Measurements from ENCODE around the gene TRMT44. TPM values are rescaled to one million over a fixed set of nuclear protein-coding genes. Genes with fewer than 3 reads are reported as not detected.
"Not testable (repeated sequence)": the region's sequence is repeated elsewhere in the genome, so short reads cannot be mapped to it uniquely, and the experiment has no call there.

Gene TRMT44
- polyA plus RNA-seq, 4 donors: 13.1 to 21.8 (median 18.0) TPM

- DNase-seq (ENCODE audit: low read depth in 4 of 4, low spot score in 2 of 4): not testable (repeated sequence)
Measured at GRCh38 chr4:8406887-8407286, 33.7 kb upstream of the TRMT44 start.

- no peak for DNase-seq (ENCODE audit: low read depth in 4 of 4, low spot score in 2 of 4)
Measured at GRCh38 chr4:8407316-8407715, 33.3 kb upstream of the TRMT44 start.

DNA sequence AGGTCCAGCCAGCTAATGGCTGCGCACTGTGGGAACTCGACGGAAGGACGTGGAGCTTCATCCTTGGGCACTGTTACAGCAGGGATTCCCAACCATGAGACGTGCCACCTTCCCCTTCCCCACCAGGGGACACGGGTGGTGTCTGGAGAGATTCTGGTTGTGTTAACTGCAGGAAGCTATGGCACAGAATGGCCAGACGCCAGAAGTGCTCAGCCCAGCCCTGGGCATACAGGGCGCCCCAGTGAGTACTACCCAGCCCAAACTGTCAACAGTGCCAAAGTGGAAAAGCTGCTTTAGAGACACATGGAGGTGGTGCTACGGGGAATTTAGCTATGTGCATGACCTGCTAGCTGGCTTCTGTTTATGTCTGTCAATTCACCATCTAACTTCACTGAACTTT is 32.8 kb upstream of the TRMT44 start:
- no peak for DNase-seq (ENCODE audit: low read depth in 4 of 4, low spot score in 2 of 4)

GRCh38 chr4:8409264-8410065 is 31.1 kb upstream of the TRMT44 start:
- no peak for DNase-seq (ENCODE audit: low read depth in 4 of 4, low spot score in 2 of 4)

DNA sequence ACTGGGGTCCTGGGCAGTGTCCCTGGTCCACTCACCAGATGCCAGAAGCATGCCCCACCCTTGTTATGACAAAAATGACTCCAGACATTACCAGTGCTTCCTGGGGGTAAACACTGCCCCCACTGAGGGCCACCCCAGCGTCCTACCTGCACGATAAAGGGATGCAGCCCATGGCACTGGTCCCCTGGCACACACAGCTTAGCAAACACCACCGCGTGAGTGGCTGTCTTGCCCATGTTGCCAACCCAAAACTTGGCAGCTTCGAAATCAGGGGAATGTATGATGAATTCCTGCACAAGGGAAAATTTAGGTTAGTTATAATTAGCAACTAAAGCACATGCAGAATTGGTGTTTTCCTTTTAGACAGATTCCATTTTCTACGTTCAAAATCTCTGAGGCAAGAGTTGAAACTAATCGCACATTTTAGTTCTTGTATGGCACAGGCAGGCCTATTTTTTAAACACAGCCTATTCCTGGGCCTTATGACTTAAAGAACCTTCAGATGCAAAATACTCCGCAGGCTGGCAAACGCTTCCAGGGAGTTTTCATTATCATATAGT is 30.4 kb upstream of the TRMT44 start:
- DNase-seq (ENCODE audit: low read depth in 4 of 4, low spot score in 2 of 4): no peak

DNA sequence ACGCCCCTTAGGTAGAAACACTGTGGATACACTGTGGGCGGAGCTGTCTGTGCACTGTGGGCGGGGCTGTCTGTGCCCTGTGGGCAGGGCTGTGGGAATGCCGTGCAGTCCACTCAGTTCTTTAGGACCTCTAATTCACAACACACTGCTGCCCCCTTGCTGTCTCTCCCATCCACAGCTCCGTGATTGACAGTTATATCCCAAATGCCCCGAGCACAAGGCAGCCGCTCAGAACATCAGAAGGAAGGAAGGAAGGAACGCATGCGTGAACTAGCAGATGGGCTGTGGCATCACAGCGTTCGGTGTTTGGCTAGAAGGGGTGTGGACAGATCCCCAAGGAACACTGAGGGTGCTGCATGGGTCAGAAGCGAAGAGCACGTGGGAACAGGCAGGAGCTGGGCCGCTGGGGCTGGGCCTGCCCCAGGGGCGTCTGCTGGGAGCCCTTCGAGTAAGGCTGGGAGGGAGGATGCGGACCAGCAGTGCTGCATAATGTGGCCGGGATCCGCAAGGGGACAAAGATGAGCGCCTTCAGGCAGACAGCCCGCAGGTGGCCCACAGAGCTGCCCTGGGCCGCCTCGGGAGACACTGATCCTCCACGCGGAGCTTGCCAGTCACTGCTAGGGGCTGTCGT is 29.8 kb upstream of the TRMT44 start:
- DNase-seq (ENCODE audit: low read depth in 4 of 4, low spot score in 2 of 4): peak in 1 of 4 donors; percentile 24

DNA sequence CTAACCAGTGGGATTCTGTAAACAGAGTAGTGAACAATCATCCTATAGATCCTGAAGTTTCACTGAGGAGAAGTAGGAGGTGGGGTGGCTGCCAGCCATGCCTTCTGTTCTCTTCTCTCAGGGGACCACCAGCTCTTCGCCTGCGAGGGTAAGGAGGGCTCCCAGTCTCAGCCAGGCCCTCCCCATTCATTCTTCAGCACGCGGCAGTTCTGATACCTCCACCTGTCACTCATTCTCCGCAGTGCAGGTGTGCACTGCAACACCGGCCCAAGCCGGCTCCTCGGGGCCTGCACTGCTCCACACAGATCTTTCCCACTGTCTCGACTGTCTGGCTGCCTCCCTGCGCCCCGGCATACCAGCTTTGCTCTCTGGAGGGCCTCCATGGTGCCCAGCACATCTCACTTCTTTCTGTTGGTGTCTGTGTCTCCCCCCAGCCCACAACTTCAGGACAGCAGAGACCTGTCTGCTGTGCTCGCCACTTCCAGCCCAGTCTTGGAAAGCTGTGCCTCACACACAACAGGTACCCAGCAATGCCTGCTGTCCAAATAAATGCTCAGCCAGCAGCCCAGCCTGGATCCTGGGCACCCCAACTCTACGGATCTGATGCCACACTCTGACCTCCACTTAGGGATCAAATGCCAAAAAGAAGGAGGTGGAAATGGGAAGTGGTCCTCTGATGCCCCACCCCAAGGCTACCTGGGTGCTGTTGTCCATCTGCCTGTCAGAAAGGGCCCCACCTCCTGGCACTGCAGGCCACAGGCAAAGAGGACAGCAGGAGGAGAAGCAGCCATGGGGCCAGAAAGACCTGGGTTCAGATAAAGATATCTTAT is 29.0 kb upstream of the TRMT44 start:
- DNase-seq (ENCODE audit: low read depth in 4 of 4, low spot score in 2 of 4): no peak

DNA sequence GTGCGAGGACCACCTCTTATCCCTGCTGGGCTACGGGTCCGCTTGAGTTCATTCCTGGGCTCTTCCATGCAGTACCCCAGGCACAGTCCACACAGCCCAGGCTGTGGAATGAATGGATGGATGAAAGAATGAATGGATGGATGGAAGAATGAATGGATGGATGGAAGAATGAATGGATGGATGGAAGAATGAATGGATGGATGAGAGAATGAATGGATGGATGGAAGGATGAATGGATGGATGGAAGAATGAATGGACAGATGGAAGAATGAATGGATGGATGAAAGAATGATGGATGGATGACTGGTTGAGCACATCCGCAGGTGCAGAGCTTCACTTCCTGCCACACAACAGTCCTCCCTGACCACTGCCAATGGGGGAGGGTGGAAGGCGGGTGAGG is 28.3 kb upstream of the TRMT44 start:
- no peak for DNase-seq (ENCODE audit: low read depth in 4 of 4, low spot score in 2 of 4)

DNA sequence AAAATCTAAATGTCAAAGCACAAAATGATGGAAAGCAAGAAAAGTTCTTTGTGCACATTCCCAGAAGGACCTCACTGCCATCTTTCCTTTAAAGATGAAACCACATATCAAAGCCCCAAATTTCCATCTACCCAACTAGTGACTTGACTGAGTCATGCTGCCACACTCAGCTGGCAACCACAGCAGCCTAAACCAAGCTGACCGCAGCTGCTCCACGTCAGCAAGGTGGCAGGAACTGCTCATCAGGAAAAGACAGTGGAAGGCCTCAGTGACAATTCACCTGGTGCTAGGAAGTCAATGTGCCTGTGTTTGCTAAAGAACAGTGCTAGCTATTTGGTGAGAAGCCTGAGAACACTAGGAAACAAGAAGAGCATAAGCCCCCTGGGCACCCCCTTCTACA is 26.2 kb upstream of the TRMT44 start:
- no peak for DNase-seq (ENCODE audit: low read depth in 4 of 4, low spot score in 2 of 4)

- no peak for DNase-seq (ENCODE audit: low read depth in 4 of 4, low spot score in 2 of 4)
Measured at GRCh38 chr4:8417071-8417614, 23.4 kb upstream of the TRMT44 start.

GRCh38 chr4:8419222-8420041 is 21.1 kb upstream of the TRMT44 start:
- no peak for DNase-seq (ENCODE audit: low read depth in 4 of 4, low spot score in 2 of 4)

- DNase-seq (ENCODE audit: low read depth in 4 of 4, low spot score in 2 of 4): not testable (repeated sequence)
Measured at GRCh38 chr4:8420151-8420550, 20.4 kb upstream of the TRMT44 start.

DNA sequence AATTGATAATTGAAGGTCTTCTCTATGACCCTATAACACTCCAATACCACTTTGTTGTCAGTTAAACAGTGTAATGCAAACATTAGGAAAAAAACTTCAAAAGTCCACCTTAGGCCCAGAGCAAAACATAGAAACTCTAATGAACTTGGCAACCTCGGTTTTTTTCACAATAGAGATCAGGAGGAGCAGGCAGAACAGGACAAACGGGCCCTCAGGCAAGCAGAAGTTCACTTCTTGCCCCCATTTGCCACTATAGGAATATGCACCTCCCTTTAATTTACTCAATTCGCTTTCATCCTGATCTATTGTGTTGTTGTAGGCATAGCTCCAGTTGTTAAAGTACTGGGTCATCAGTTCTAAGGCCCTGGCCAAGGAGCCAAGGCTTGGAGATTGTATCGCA is 18.2 kb upstream of the TRMT44 start:
- DNase-seq (ENCODE audit: low read depth in 4 of 4, low spot score in 2 of 4): no peak

DNA sequence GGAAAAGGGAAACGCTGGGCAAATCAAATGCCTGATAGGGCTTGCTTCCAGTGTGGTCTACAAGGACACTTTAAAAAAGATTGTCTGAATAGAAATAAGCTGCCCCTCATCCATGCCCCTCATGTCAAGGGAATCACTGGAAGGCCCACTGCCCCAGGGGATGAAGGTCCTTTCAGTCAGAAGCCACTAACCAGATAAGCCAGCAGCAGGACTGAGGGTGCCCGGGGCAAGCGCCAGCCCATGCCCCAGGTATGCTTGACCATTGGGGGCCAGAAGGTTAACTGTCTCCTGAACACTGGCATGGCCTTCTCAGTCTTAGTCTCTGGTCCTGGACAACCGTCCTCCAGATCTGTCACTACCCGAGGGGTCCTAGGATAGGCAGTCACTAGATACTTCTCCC is 17.8 kb upstream of the TRMT44 start:
- no peak for DNase-seq (ENCODE audit: low read depth in 4 of 4, low spot score in 2 of 4)

DNA sequence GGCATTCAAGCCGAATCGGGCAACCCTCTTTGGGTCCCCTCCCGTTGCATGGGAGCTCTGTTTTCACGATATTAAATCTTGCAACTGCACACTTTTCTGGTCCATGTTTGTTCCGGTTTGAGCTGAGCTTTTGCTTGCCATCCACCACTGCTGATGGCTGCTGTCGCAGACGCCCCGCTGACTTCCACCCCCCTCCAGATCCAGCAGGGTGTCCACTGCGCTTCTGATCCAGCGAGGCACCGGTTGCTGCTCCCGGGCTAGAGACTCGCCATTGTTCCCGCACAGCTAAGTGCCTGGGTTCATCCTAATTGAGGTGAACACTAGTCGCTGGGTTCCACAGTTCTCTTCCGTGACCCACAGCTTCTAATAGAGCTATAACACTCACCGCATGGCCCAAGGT is 13.3 kb upstream of the TRMT44 start:
- DNase-seq (ENCODE audit: low read depth in 4 of 4, low spot score in 2 of 4): no peak

- no peak for DNase-seq (ENCODE audit: low read depth in 4 of 4, low spot score in 2 of 4)
Measured at GRCh38 chr4:8427761-8428287, 12.8 kb upstream of the TRMT44 start.

- peak in 3 of 4 donors; percentile 72 to 79 (median 76) for DNase-seq (ENCODE audit: low read depth in 4 of 4, low spot score in 2 of 4)
Measured at GRCh38 chr4:8428288-8429097, 12.1 kb upstream of the TRMT44 start.

DNA sequence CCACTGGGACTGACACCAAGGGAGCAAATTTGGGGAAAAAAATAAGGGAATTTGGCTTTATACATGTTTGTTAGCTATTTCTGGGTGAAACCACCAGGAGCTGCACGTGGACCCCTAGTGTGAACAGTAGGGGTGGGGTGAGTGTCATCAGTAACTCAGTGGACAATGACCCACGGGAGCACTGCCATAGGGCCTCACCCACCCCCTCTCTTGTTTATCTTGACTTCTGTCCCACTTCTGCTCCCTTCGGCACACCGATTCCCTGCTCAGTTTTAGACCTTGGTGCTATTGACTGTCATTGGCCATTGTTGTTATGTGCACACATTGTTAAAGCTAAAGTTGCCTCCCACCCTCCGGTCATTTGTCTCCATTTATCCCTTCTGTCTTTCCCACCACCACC is 9.0 kb upstream of the TRMT44 start:
- no peak for DNase-seq (ENCODE audit: low read depth in 4 of 4, low spot score in 2 of 4)

DNA sequence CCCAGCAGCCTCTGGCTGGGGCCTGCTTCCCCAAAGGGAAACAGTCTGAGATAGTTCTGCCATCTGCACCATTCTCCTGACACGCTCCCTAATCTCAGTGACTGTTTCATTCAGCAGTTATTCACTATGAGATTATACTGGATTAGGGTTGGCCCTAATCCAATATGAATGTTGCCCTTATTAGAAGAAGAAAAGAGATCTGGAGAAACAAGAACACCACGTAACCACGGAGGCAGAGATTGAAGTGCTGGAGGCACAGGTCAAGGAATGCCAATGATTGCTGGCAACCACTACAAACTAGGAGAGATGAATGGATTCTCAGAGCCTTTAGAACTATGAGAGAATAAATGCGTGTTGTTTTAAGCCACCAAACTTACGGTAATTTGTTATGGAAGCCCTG is 7.4 kb upstream of the TRMT44 start:
- DNase-seq (ENCODE audit: low read depth in 4 of 4, low spot score in 2 of 4): no peak

Measured in left renal cortex interstitium (tissue), 4 donors.